ENCODE results near the gene HSD17B4. TPM values are rescaled to one million over a fixed set of nuclear protein-coding genes. Genes with fewer than 3 reads are reported as not detected.
"Not testable (repeated sequence)": the region's sequence is repeated elsewhere in the genome, so short reads cannot be mapped to it uniquely, and the experiment has no call there.

Gene HSD17B4
- total RNA-seq, 4 donors from 2014 or later: 69.4 to 108 (median 97.2) TPM

GRCh38 chr5:119445544-119445943, 6.8 kb upstream of the HSD17B4 start:
- H3K4me3 ChIP-seq: no peak overlapping the region
- no peak overlapping the region for H3K27ac ChIP-seq
- TF ChIP-seq POLR2AphosphoS5 (IDR thresholded peaks at IDR 0.05): no peak
- no peak for TF ChIP-seq EP300 (IDR thresholded peaks at IDR 0.05)
- no peak for TF ChIP-seq POLR2A (IDR thresholded peaks at IDR 0.05)
- TF ChIP-seq CTCF (IDR thresholded peaks at IDR 0.05): no peak
- H3K9me3 ChIP-seq: peaks cover 0 to 7% (median 0%) of the 10 kb centered on the region in 3 donors
- ATAC-seq: no peak
- H3K36me3 ChIP-seq: no peaks in the 10 kb centered on the region
- H3K27me3 ChIP-seq: no peaks in the 10 kb centered on the region
- 38 to 66% methylated on average over 9 to 12 of the region's 13 CpGs for WGBS, 2 donors (ENCODE audit: low coverage in 1 of 2)
- no peaks in the 10 kb centered on the region for H3K4me1 ChIP-seq

DNA sequence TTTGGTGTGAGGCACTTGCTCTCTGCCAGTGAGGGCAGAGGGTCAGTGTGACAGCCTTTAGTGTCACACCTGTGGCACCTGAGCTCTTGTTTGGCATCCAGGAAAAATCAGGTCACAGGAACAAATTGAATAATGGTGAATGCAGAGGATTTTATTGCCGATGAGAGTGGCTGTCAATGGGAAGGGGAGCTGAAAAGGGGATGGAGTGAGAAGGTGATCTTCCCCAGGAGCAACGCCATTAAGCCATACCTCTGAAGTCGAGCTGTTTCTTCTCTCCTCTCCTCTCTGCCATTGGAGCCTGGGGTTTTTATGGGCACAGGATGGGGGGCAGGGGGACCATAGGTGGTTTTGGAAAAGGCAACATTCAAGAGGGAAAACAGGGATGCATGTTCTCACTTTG, 2.4 kb upstream of the HSD17B4 start:
- TF ChIP-seq POLR2A (IDR thresholded peaks at IDR 0.05) (no peak), EP300 (IDR thresholded peaks at IDR 0.05) (no peak), CTCF (IDR thresholded peaks at IDR 0.05) (no peak), POLR2AphosphoS5 (IDR thresholded peaks at IDR 0.05) (no peak)
- Histone ChIP-seq H3K27ac (no peak overlapping the region), H3K4me3 (no peak overlapping the region), H3K4me1 (peaks cover 0 to 24% (median 6%) of the 10 kb centered on the region in 3 donors), H3K27me3 (no peaks in the 10 kb centered on the region), H3K9me3 (peaks cover 0 to 7% (median 0%) of the 10 kb centered on the region in 3 donors), H3K36me3 (no peaks in the 10 kb centered on the region)
- ATAC-seq: no peak
- 84 to 92% methylated on average over 3 of the region's 3 CpGs for WGBS, 2 donors (ENCODE audit: low coverage in 1 of 2)

GRCh38 chr5:119450627-119451026, 1.7 kb upstream of the HSD17B4 start:
- H3K27me3 ChIP-seq, H3K4me3 ChIP-seq, ATAC-seq, H3K9me3 ChIP-seq, H3K27ac ChIP-seq, H3K36me3 ChIP-seq: not testable (repeated sequence)
- 79 to 81% methylated on average over 4 of the region's 4 CpGs for WGBS, 2 donors (ENCODE audit: low coverage in 1 of 2)
- peaks cover 0 to 24% (median 6%) of the 10 kb centered on the region in 3 donors for H3K4me1 ChIP-seq

DNA sequence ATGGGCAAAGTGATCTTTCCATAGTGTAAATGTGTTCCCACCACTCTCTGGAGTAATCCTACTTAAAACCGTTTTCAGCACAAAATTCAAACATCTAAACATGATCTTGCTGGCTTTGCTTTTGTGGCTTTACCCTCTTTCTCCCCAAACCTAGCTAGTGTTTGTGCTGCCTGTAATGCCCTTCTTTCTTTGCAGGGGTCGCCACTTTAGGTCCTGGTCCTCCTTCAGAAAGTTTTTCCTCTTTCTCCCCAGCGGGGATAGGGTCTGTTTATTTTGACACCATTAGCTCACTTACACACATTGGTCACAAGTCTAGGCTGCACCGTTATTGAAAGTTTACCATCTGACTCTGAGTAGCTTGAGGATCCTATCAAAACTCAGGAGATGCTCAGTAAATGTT, 736 bp upstream of the HSD17B4 start:
- Histone ChIP-seq H3K4me3 (no peak overlapping the region), H3K4me1 (peaks cover 0 to 24% (median 6%) of the 10 kb centered on the region in 3 donors), H3K27ac (no peak overlapping the region), H3K36me3 (peaks cover 0 to 2% of the 10 kb centered on the region in 2 donors), H3K27me3 (no peaks in the 10 kb centered on the region), H3K9me3 (peaks cover 0 to 7% (median 0%) of the 10 kb centered on the region in 3 donors)
- no peak for TF ChIP-seq EP300 (IDR thresholded peaks at IDR 0.05)
- no peak for TF ChIP-seq CTCF (IDR thresholded peaks at IDR 0.05)
- no peak for TF ChIP-seq POLR2A (IDR thresholded peaks at IDR 0.05)
- TF ChIP-seq POLR2AphosphoS5 (IDR thresholded peaks at IDR 0.05): no peak
- no peak for ATAC-seq
- 83 to 92% methylated on average over 4 of the region's 4 CpGs for WGBS, 2 donors (ENCODE audit: low coverage in 1 of 2)

DNA sequence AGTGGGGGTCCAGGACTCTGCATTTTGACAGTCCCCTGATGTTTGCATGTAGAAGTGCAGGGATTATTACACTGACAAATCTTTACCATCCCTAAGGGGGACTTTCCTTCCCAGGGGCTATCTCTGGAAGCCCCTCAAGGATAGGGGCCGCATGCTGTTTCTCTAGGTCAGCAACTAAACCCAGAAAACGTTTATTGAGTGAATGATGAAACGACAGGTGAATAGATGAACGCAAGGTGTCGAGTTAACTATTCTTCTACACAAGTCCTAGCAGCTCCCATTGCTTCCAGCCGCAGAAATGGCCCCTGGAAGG, 281 bp upstream of the HSD17B4 start:
- ATAC-seq: no peak
- 5 to 29% methylated on average over 5 to 6 of the region's 6 CpGs for WGBS, 2 donors (ENCODE audit: low coverage in 1 of 2)
- peaks cover 0 to 6% of the 10 kb centered on the region in 2 donors for H3K36me3 ChIP-seq
- H3K9me3 ChIP-seq: peaks cover 0 to 7% (median 0%) of the 10 kb centered on the region in 3 donors
- H3K27ac ChIP-seq: peak overlapping the region in 3 of 4 donors; percentile 87 to 95 (median 91)
- H3K4me1 ChIP-seq: peaks cover 0 to 24% (median 6%) of the 10 kb centered on the region in 3 donors
- no peaks in the 10 kb centered on the region for H3K27me3 ChIP-seq
- H3K4me3 ChIP-seq: peak overlapping the region; percentile 88 to 97
- TF ChIP-seq EP300 (IDR thresholded peaks at IDR 0.05): no peak
- TF ChIP-seq POLR2AphosphoS5 (IDR thresholded peaks at IDR 0.05): no peak
- TF ChIP-seq POLR2A (IDR thresholded peaks at IDR 0.05): no peak
- no peak for TF ChIP-seq CTCF (IDR thresholded peaks at IDR 0.05)
